PFSK-1 (cell line): ENCODE data around the gene GGA3.

Experiments used
- FOXP2 ChIP-seq: optimal IDR thresholded peaks from 2 replicates; pipeline ENCODE3; 2011; ENCODE audit warnings: borderline replicate concordance, control low read depth, inconsistent platforms; ENCODE audit not compliant: insufficient read depth; ENCODE audit errors: extremely low read length, extremely low read depth
- POLR2AphosphoS5 ChIP-seq: IDR thresholded peaks from 2 replicates; pipeline ENCODE4 v1.6.1; 2012; ENCODE audit warnings: low read depth, mild to moderate bottlenecking, control low read depth, low read length, moderate library complexity
- REST ChIP-seq, 2 experiments: IDR thresholded peaks; 2 replicates each; pipeline versions ENCODE4 v1.6.1 to v1.8.0; 2011 to 2012; ENCODE audit warnings: low read depth in 2 of 2, low read length in 2 of 2, control low read depth in 1 of 2, inconsistent platforms in 1 of 2, mild to moderate bottlenecking in 1 of 2, moderate library complexity in 1 of 2; ENCODE audit not compliant: insufficient read depth in 1 of 2
- SIN3A ChIP-seq: IDR thresholded peaks from 2 replicates; pipeline ENCODE4 v1.6.1; 2012; ENCODE audit warnings: mild to moderate bottlenecking, low read length, moderate library complexity, borderline replicate concordance; ENCODE audit not compliant: insufficient read depth
- TAF1 ChIP-seq: IDR thresholded peaks from 2 replicates; pipeline ENCODE4 v1.6.1; 2012; ENCODE audit warnings: low read length, control low read depth, borderline replicate concordance; ENCODE audit not compliant: insufficient read depth

GGA3 gene

DNA sequence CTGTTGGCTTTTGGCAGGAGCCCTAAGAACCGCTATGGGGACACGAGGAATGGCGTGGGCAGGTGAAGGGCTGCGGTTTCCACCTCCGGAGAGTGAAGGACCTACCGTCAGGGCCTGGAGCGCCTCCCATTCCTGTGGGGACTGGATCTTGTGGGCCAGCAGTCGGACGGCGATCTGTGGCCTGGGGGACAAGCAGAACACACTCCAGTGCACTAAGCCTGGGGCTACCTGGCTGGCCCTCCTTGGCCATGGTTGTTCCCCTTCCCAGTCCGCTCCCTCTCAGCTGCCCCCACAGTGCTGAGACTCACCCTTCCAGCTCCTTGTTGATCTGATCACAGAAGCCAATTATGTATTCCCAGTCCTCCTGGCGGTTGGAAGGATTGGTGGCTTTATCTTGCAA is 15.0 kb downstream of the GGA3 start:
- TF ChIP-seq FOXP2 (no peak), REST (IDR thresholded peaks at IDR 0.05; ENCODE audit: insufficient read depth in 1 of 2, low read depth in 2 of 2, low read length in 2 of 2) (no peak), TAF1 (no peak), POLR2AphosphoS5 (no peak), SIN3A (no peak)

DNA sequence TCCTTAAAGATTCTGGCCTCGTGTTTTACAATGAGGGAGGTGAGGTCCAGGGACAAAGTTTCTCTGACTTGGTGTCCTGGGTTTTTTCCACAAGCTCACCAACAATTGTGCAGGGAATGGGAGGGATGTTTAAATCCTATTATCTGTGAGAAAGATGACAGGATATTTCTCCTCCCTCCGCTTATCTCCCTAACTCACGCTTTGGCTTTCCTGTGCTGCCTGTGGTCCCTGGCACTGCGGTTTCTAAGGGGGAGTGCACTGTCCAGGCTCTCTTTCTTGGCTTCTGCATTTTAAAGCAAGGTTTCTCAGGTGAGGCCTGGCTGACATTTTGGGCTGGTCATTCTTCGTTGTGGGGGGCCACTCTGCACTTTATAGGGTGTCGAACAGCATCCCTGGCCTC is 16.4 kb downstream of the GGA3 start:
- TF ChIP-seq POLR2AphosphoS5 (no peak), REST (IDR thresholded peaks at IDR 0.05; ENCODE audit: insufficient read depth in 1 of 2, low read depth in 2 of 2, low read length in 2 of 2) (no peak), TAF1 (no peak), SIN3A (no peak)

GRCh38 chr17:75244133-75244866 is 17.1 kb downstream of the GGA3 start:
- TF ChIP-seq TAF1 (no peak), FOXP2 (no peak), REST (IDR thresholded peaks at IDR 0.05; ENCODE audit: insufficient read depth in 1 of 2, low read depth in 2 of 2, low read length in 2 of 2) (no peak), POLR2AphosphoS5 (no peak), SIN3A (no peak)

GRCh38 chr17:75242461-75243042 is 18.9 kb downstream of the GGA3 start:
- no peak for TF ChIP-seq REST (IDR thresholded peaks at IDR 0.05; ENCODE audit: insufficient read depth in 1 of 2, low read depth in 2 of 2, low read length in 2 of 2)

- no peak for TF ChIP-seq TAF1
- TF ChIP-seq POLR2AphosphoS5 = no peak
- no peak for TF ChIP-seq REST (IDR thresholded peaks at IDR 0.05; ENCODE audit: insufficient read depth in 1 of 2, low read depth in 2 of 2, low read length in 2 of 2)
- TF ChIP-seq SIN3A = no peak
- no peak for TF ChIP-seq FOXP2
Measured at GRCh38 chr17:75241996-75242460, 19.4 kb downstream of the GGA3 start.
